ENCODE results near the gene NT5E.

Gene NT5E

GRCh38 chr6:85470023-85470410, 20.1 kb downstream of the NT5E start:
- no peaks in the 10 kb centered on the region for H3K9me3 ChIP-seq (ENCODE audit: insufficient read depth, low read depth, low read length)
- no peaks in the 10 kb centered on the region for H3F3A ChIP-seq (ENCODE audit: low read depth)
- H3K79me2 ChIP-seq (ENCODE audit: insufficient read depth, low read length), result no peaks in the 10 kb centered on the region
- H3K9me2 ChIP-seq (replicated peaks; ENCODE audit: low read depth, low read length), result no peaks in the 10 kb centered on the region
- no peaks in the 10 kb centered on the region for H3K36me3 ChIP-seq (ENCODE audit: insufficient read depth, low read length)
- peaks cover 23% of the 10 kb centered on the region for H3K4me1 ChIP-seq (ENCODE audit: insufficient read depth, low read length, poor library complexity, severe bottlenecking)
- no peak overlapping the region for H3K4me3 ChIP-seq (ENCODE audit: low read length, poor library complexity, severe bottlenecking)
- H3K9ac ChIP-seq (ENCODE audit: low read depth, low read length, poor library complexity, severe bottlenecking), result no peak overlapping the region
- TF ChIP-seq CTCF (conservative IDR thresholded peaks at IDR 0.05; ENCODE audit: low read length), result no peak
- TF ChIP-seq EZH2phosphoT487 (IDR thresholded peaks at IDR 0.05; ENCODE audit: borderline replicate concordance), result no peak
- no peaks in the 10 kb centered on the region for H3K27me3 ChIP-seq (ENCODE audit: insufficient read depth, low read length, poor library complexity, severe bottlenecking)
- no peaks in the 10 kb centered on the region for H4K20me1 ChIP-seq (ENCODE audit: insufficient read depth, low read length, poor library complexity, severe bottlenecking)
- no peak overlapping the region for H3K4me2 ChIP-seq (ENCODE audit: low read depth, low read length, poor library complexity, severe bottlenecking)
- peak overlapping the region; percentile 35; the same call in 1 of the 2 replicates for H2AFZ ChIP-seq (ENCODE audit: low read length)

- no peak overlapping the region for H2AFZ ChIP-seq (ENCODE audit: low read length)
- TF ChIP-seq EZH2phosphoT487 (IDR thresholded peaks at IDR 0.05; ENCODE audit: borderline replicate concordance), result no peak
- no peak for TF ChIP-seq CTCF (conservative IDR thresholded peaks at IDR 0.05; ENCODE audit: low read length)
- no peaks in the 10 kb centered on the region for H3F3A ChIP-seq (ENCODE audit: low read depth)
- H3K4me3 ChIP-seq (ENCODE audit: low read length, poor library complexity, severe bottlenecking), result no peak overlapping the region
- H3K9me3 ChIP-seq (ENCODE audit: insufficient read depth, low read depth, low read length), result no peaks in the 10 kb centered on the region
- H3K4me1 ChIP-seq (ENCODE audit: insufficient read depth, low read length, poor library complexity, severe bottlenecking), result peaks cover 15% of the 10 kb centered on the region
- no peak overlapping the region for H3K4me2 ChIP-seq (ENCODE audit: low read depth, low read length, poor library complexity, severe bottlenecking)
- H3K36me3 ChIP-seq (ENCODE audit: insufficient read depth, low read length), result no peaks in the 10 kb centered on the region
- no peak overlapping the region for H3K9ac ChIP-seq (ENCODE audit: low read depth, low read length, poor library complexity, severe bottlenecking)
- H3K9me2 ChIP-seq (replicated peaks; ENCODE audit: low read depth, low read length), result no peaks in the 10 kb centered on the region
- H3K79me2 ChIP-seq (ENCODE audit: insufficient read depth, low read length), result no peaks in the 10 kb centered on the region
- no peaks in the 10 kb centered on the region for H3K27me3 ChIP-seq (ENCODE audit: insufficient read depth, low read length, poor library complexity, severe bottlenecking)
- no peaks in the 10 kb centered on the region for H4K20me1 ChIP-seq (ENCODE audit: insufficient read depth, low read length, poor library complexity, severe bottlenecking)
Observed at GRCh38 chr6:85472744-85473143, 22.9 kb downstream of the NT5E start.

- H3K4me2 ChIP-seq (ENCODE audit: low read depth, low read length, poor library complexity, severe bottlenecking), result no peak overlapping the region
- H3K79me2 ChIP-seq (ENCODE audit: insufficient read depth, low read length), result no peaks in the 10 kb centered on the region
- H3K36me3 ChIP-seq (ENCODE audit: insufficient read depth, low read length), result no peaks in the 10 kb centered on the region
- no peak overlapping the region for H2AFZ ChIP-seq (ENCODE audit: low read length)
- no peaks in the 10 kb centered on the region for H3K27me3 ChIP-seq (ENCODE audit: insufficient read depth, low read length, poor library complexity, severe bottlenecking)
- H3K4me3 ChIP-seq (ENCODE audit: low read length, poor library complexity, severe bottlenecking), result no peak overlapping the region
- H3K9me3 ChIP-seq (ENCODE audit: insufficient read depth, low read depth, low read length), result no peaks in the 10 kb centered on the region
- H3K9me2 ChIP-seq (replicated peaks; ENCODE audit: low read depth, low read length), result no peaks in the 10 kb centered on the region
- H3K9ac ChIP-seq (ENCODE audit: low read depth, low read length, poor library complexity, severe bottlenecking), result no peak overlapping the region
- TF ChIP-seq CTCF (conservative IDR thresholded peaks at IDR 0.05; ENCODE audit: low read length) (no peak), EZH2phosphoT487 (IDR thresholded peaks at IDR 0.05; ENCODE audit: borderline replicate concordance) (no peak)
- H3K4me1 ChIP-seq (ENCODE audit: insufficient read depth, low read length, poor library complexity, severe bottlenecking), result peaks cover 15% of the 10 kb centered on the region
- H3F3A ChIP-seq (ENCODE audit: low read depth), result no peaks in the 10 kb centered on the region
- H4K20me1 ChIP-seq (ENCODE audit: insufficient read depth, low read length, poor library complexity, severe bottlenecking), result no peaks in the 10 kb centered on the region
Observed at GRCh38 chr6:85473748-85474147, 23.9 kb downstream of the NT5E start.

All from Loucy (cell line).